HEK293 (cell line): ENCODE measurements around the gene RNU11.

ENCODE experiments used
- CTCF ChIA-PET: fragments of 350-600 bp; formaldehyde crosslinking; extraction: SDS; loops from one replicate; lab custom pipeline; 2021; ENCODE audit warnings: antibody characterized with exemption; lab: Yijun Ruan, JAX
- POLR2A ChIA-PET: fragments of 300-600 bp; formaldehyde crosslinking; extraction: SDS; loops from one replicate; lab custom pipeline; 2020; ENCODE audit warnings: antibody characterized with exemption, inconsistent platforms; lab: Yijun Ruan, JAX
- H3K27ac ChIP-seq: fragments of 200-500 bp; sonication (Bioruptor generic); 2 replicates; pipeline ENCODE4 v1.5.1; 2014; ENCODE audit warnings: low read depth, low read length, control low read depth, inconsistent platforms; ENCODE audit errors: extremely low read depth
- H3K36me3 ChIP-seq, 2 experiments: fragments of 200-500 bp in 1 of 2; sonication (Bioruptor generic) in 1 of 2; 1 replicate in 1 of 2; 2 replicates in 1 of 2; pipeline ENCODE4 v1.5.1; 2014 to 2017; ENCODE audit warnings: inconsistent platforms in 2 of 2, low read length in 2 of 2; ENCODE audit not compliant: control insufficient read depth in 2 of 2, insufficient read depth in 1 of 2
- H3K4me1 ChIP-seq: fragments of 200-500 bp; sonication (Bioruptor generic); 2 replicates; pipeline ENCODE4 v1.5.1; 2014; ENCODE audit warnings: mild to moderate bottlenecking, low read length, inconsistent platforms; ENCODE audit not compliant: control insufficient read depth, insufficient read depth
- H3K4me3 ChIP-seq: 2 replicates; pipeline ENCODE4 v1.5.1; 2011; ENCODE audit warnings: low read depth, mild to moderate bottlenecking, control low read depth, low read length, moderate library complexity
- H3K9me3 ChIP-seq: fragments of 200-500 bp; sonication (Bioruptor generic); 2 replicates; pipeline ENCODE4 v1.5.1; 2014; ENCODE audit warnings: low read depth, low read length, inconsistent platforms; ENCODE audit not compliant: control insufficient read depth, insufficient read depth
- ELK4 ChIP-seq: IDR thresholded peaks from 2 replicates; pipeline ENCODE4 v1.6.1; 2011; ENCODE audit warnings: mild to moderate bottlenecking, low read depth, low read length, borderline replicate concordance
- PRDM6 ChIP-seq: fragments of 450-650 bp; formaldehyde crosslinking; IDR thresholded peaks from 2 replicates; pipeline ENCODE4 v1.5.1; 2017; ENCODE audit warnings: missing biosample characterization, missing genetic modification characterization
- REST ChIP-seq: fragments of 450-650 bp; formaldehyde crosslinking; IDR thresholded peaks from 2 replicates; pipeline ENCODE4 v1.5.1; 2016; ENCODE audit warnings: missing biosample characterization, missing genetic modification characterization
- YY2 ChIP-seq: fragments of 450-650 bp; formaldehyde crosslinking; IDR thresholded peaks from 2 replicates; pipeline ENCODE4 v1.5.1; 2016; ENCODE audit warnings: missing biosample characterization, missing genetic modification characterization
- ZBTB20 ChIP-seq: fragments of 450-650 bp; formaldehyde crosslinking; IDR thresholded peaks from 2 replicates; pipeline ENCODE4 v1.5.1; 2016; ENCODE audit warnings: missing biosample characterization, missing genetic modification characterization
- ZBTB21 ChIP-seq: fragments of 450-650 bp; formaldehyde crosslinking; IDR thresholded peaks from 2 replicates; pipeline ENCODE4 v1.5.1; 2017; ENCODE audit warnings: missing biosample characterization, missing genetic modification characterization
- ZBTB7A ChIP-seq: fragments of 450-650 bp; formaldehyde crosslinking; IDR thresholded peaks from 2 replicates; pipeline ENCODE4 v1.5.1; 2016; ENCODE audit warnings: low read depth, missing biosample characterization, missing genetic modification characterization
- ZFP41 ChIP-seq: fragments of 450-650 bp; formaldehyde crosslinking; IDR thresholded peaks from 2 replicates; pipeline ENCODE4 v1.5.1; 2016; ENCODE audit warnings: missing biosample characterization, missing genetic modification characterization, borderline replicate concordance
- ZIC2 ChIP-seq: fragments of 450-650 bp; formaldehyde crosslinking; IDR thresholded peaks from 2 replicates; pipeline ENCODE4 v1.5.1; 2016; ENCODE audit warnings: missing biosample characterization, missing genetic modification characterization
- ZNF132 ChIP-seq: fragments of 450-650 bp; formaldehyde crosslinking; IDR thresholded peaks from 2 replicates; pipeline ENCODE4 v1.5.1; 2017; ENCODE audit warnings: missing biosample characterization, missing genetic modification characterization, borderline replicate concordance
- ZNF175 ChIP-seq: fragments of 450-650 bp; formaldehyde crosslinking; IDR thresholded peaks from 2 replicates; pipeline ENCODE4 v1.5.1; 2016; ENCODE audit warnings: missing biosample characterization, missing genetic modification characterization
- ZNF202 ChIP-seq: fragments of 450-650 bp; formaldehyde crosslinking; IDR thresholded peaks from 2 replicates; pipeline ENCODE4 v1.5.1; 2016; ENCODE audit warnings: missing biosample characterization, missing genetic modification characterization, borderline replicate concordance
- ZNF211 ChIP-seq: fragments of 450-650 bp; formaldehyde crosslinking; IDR thresholded peaks from 2 replicates; pipeline ENCODE4 v1.5.1; 2016; ENCODE audit warnings: low read depth, missing biosample characterization, missing genetic modification characterization
- ZNF214 ChIP-seq: fragments of 450-650 bp; formaldehyde crosslinking; IDR thresholded peaks from 2 replicates; pipeline ENCODE4 v1.5.1; 2017; ENCODE audit warnings: missing biosample characterization, mild to moderate bottlenecking, missing genetic modification characterization, borderline replicate concordance
- ZNF266 ChIP-seq: fragments of 450-650 bp; formaldehyde crosslinking; IDR thresholded peaks from 2 replicates; pipeline ENCODE4 v1.5.1; 2016; ENCODE audit warnings: missing biosample characterization, missing genetic modification characterization, low read depth
- ZNF292 ChIP-seq: fragments of 450-650 bp; formaldehyde crosslinking; IDR thresholded peaks from 2 replicates; pipeline ENCODE4 v1.5.1; 2016; ENCODE audit warnings: low read depth, missing biosample characterization, missing genetic modification characterization, borderline replicate concordance
- ZNF350 ChIP-seq: fragments of 450-650 bp; formaldehyde crosslinking; IDR thresholded peaks from 2 replicates; pipeline ENCODE4 v1.5.0; 2017; ENCODE audit warnings: missing biosample characterization, mild to moderate bottlenecking, missing genetic modification characterization
- ZNF362 ChIP-seq: fragments of 450-650 bp; formaldehyde crosslinking; IDR thresholded peaks from 2 replicates; pipeline ENCODE4 v1.5.1; 2016; ENCODE audit warnings: missing biosample characterization, missing genetic modification characterization
- ZNF416 ChIP-seq: fragments of 450-650 bp; formaldehyde crosslinking; IDR thresholded peaks from 2 replicates; pipeline ENCODE4 v1.5.1; 2016; ENCODE audit warnings: missing biosample characterization, missing genetic modification characterization
- ZNF433 ChIP-seq: fragments of 450-650 bp; formaldehyde crosslinking; IDR thresholded peaks from 2 replicates; pipeline ENCODE4 v1.5.1; 2016; ENCODE audit warnings: missing biosample characterization, missing genetic modification characterization, low read depth
- ZNF501 ChIP-seq: fragments of 450-650 bp; formaldehyde crosslinking; IDR thresholded peaks from 2 replicates; pipeline ENCODE4 v1.5.1; 2016; ENCODE audit warnings: missing biosample characterization, missing genetic modification characterization
- ZNF639 ChIP-seq: fragments of 450-650 bp; formaldehyde crosslinking; IDR thresholded peaks from 2 replicates; pipeline ENCODE4 v1.5.1; 2016; ENCODE audit warnings: missing biosample characterization, missing genetic modification characterization
- ZNF660 ChIP-seq: fragments of 450-650 bp; IDR thresholded peaks from 2 replicates; pipeline ENCODE4 v1.5.1; 2018; ENCODE audit warnings: missing biosample characterization, mild to moderate bottlenecking, missing genetic modification characterization
- ZNF791 ChIP-seq: fragments of 450-650 bp; formaldehyde crosslinking; IDR thresholded peaks from 2 replicates; pipeline ENCODE4 v1.5.1; 2016; ENCODE audit warnings: missing biosample characterization, missing genetic modification characterization
- ZXDB ChIP-seq: fragments of 450-650 bp; formaldehyde crosslinking; IDR thresholded peaks from 2 replicates; pipeline ENCODE4 v1.5.1; 2016; ENCODE audit warnings: missing biosample characterization, missing genetic modification characterization

RNU11 gene

GRCh38 chr1:28668191-28668955 is 20.0 kb downstream of the RNU11 start, which contains the start of gene GMEB1 (continued):
- no peak for TF ChIP-seq ZBTB20 (tag by site-specific recombination)
- TF ChIP-seq ZNF660 (tag by site-specific recombination): peak; percentile 59; the same call in 1 of the 2 replicates
- no peak for TF ChIP-seq ZNF202 (tag by site-specific recombination)
- TF ChIP-seq ZBTB7A (tag by site-specific recombination): no peak
- no peak for TF ChIP-seq PRDM6 (tag by site-specific recombination)
- TF ChIP-seq ZNF791: no peak

- peaks cover 4% of the 10 kb centered on the region; the same call in 1 of the 2 replicates for H3K4me1 ChIP-seq
- POLR2A ChIA-PET: interaction anchor here (0.5 to 3.6 kb wide), 11 partner anchors 14 to 1803 kb away, joined by 3 to 35 read pairs (median 4); partner anchors contain the start of genes ATP5IF1, RNU11, TAF12 and YTHDF2
- peak overlapping the region; percentile 75 for H3K4me3 ChIP-seq
- CTCF ChIA-PET: interaction anchor here (0.6 kb wide), 2 partner anchors 208 to 472 kb away, joined by 3 read pairs; no protein-coding TSS in a partner anchor
- no peaks in the 10 kb centered on the region for H3K36me3 ChIP-seq
- peak overlapping the region; percentile 95 for H3K27ac ChIP-seq
- no peaks in the 10 kb centered on the region for H3K9me3 ChIP-seq
- TF ChIP-seq ZXDB (tag by site-specific recombination) (0 out of 2 replicates have a peak, but pooled peaks have one; percentile 18), ZFP41 (tag by site-specific recombination) (no peak), ZNF132 (tag by site-specific recombination) (no peak), ZNF416 (no peak), ZIC2 (tag by site-specific recombination) (peak; percentile 47), ZNF175 (no peak), ZNF501 (tag by site-specific recombination) (0 out of 2 replicates have a peak, but pooled peaks have one; percentile 29), REST (tag by site-specific recombination) (no peak), ELK4 (no peak), ZBTB21 (no peak), ZNF362 (tag by site-specific recombination) (no peak), ZNF433 (tag by site-specific recombination) (no peak), ZNF292 (tag by site-specific recombination) (no peak), ZNF639 (tag by site-specific recombination) (no peak), ZNF211 (no peak), ZNF266 (tag by site-specific recombination) (no peak), ZNF214 (tag by site-specific recombination) (no peak), ZNF350 (tag by site-specific recombination) (no peak), YY2 (no peak)
These were observed 20.7 kb downstream of the RNU11 start for GRCh38 chr1:28668956-28669723.
